Prostate gland (tissue), 2 donors: ENCODE measurements around the gene GXYLT1. TPM values are rescaled to one million over a fixed set of nuclear protein-coding genes. Genes with fewer than 3 reads are reported as not detected.

ENCODE experiments used
- DNase-seq: peaks from one replicate; pipeline ENCODE4 v3.0.0-alpha.2; 2019; ENCODE audit warnings: low spot score
- H3K27ac ChIP-seq, 2 donors: fragments of 200-600 bp; sonication (generic); 2 replicates each; pipeline ENCODE4 v1.5.1; 2017 to 2019
- H3K27me3 ChIP-seq: fragments of 200-600 bp; sonication (generic); replicated peaks from 2 replicates; pipeline ENCODE4 v1.5.1; 2019; ENCODE audit not compliant: insufficient read depth
- H3K36me3 ChIP-seq, 2 donors: fragments of 200-600 bp; sonication (generic); 1 replicate in 1 of 2; 2 replicates in 1 of 2; pipeline versions ENCODE4 v1.5.1 to v1.8.1; 2017 to 2019
- H3K4me1 ChIP-seq: fragments of 200-600 bp; sonication (generic); replicated peaks from 2 replicates; pipeline ENCODE4 v1.5.1; 2019
- H3K4me3 ChIP-seq, 2 donors: fragments of 200-600 bp; sonication (generic); 2 replicates each; pipeline ENCODE4 v1.5.1; 2017 to 2019
- H3K9me3 ChIP-seq: fragments of 200-600 bp; sonication (generic); 2 replicates; pipeline ENCODE4 v1.5.1; 2017
- CTCF ChIP-seq, 4 experiments: fragments of 200-600 bp in 2 of 4; fragments of 450-650 bp in 2 of 4; sonication (generic) in 2 of 4; IDR thresholded peaks; 1 replicate in 3 of 4; 2 replicates in 1 of 4; pipeline ENCODE4 v1.5.1; 2016 to 2019; ENCODE audit warnings: antibody characterized with exemption in 4 of 4, mild to moderate bottlenecking in 2 of 4, moderate library complexity in 2 of 4
- POLR2A ChIP-seq: fragments of 450-650 bp; IDR thresholded peaks from one replicate; pipeline ENCODE4 v1.6.1; 2016; ENCODE audit warnings: antibody characterized with exemption, mild to moderate bottlenecking
- POLR2AphosphoS5 ChIP-seq: sonication (generic); formaldehyde crosslinking; IDR thresholded peaks from one replicate; pipeline ENCODE4 v1.6.1; 2017; ENCODE audit warnings: antibody characterized with exemption
- WGBS: methylation state at CpG from one replicate; pipeline ENCODE4 v1.1.5; 2018; 5-methylcytosine and 5-hydroxymethylcytosine counted together
- intact Hi-C: fragments of 100-400 bp; cut with DNase I; formaldehyde crosslinking; loops from one replicate; pipeline ENCODE4 v1.14.2; 2022
- total RNA-seq, 2 donors: library from RNA; depleted of rRNA; stranded (reverse); fragments of >200 nt; gene quantifications; one replicate each; pipeline ENCODE4 v1.1.0, GENCODE V29; 2016

GXYLT1 gene
- total RNA-seq, 2 donors from 2014 or later, result 15.7 to 18.0 TPM

- Histone ChIP-seq H3K27me3 (no peaks in the 10 kb centered on the region), H3K36me3 (no peaks in the 10 kb centered on the region), H3K9me3 (no peaks in the 10 kb centered on the region), H3K27ac (no peak overlapping the region), H3K4me1 (no peaks in the 10 kb centered on the region), H3K4me3 (no peak overlapping the region)
- 100% methylated on average over 1 of the region's 1 CpG for WGBS
- TF ChIP-seq POLR2A (no peak), CTCF (IDR thresholded peaks at IDR 0.05) (no peak), POLR2AphosphoS5 (no peak)
- intact Hi-C loops, result no loop called here
- no peak for DNase-seq
Observed at GRCh38 chr12:42174978-42175377, 30.3 kb upstream of the GXYLT1 start.

GRCh38 chr12:42173961-42174521, 29.4 kb upstream of the GXYLT1 start:
- H3K27ac ChIP-seq, result no peak overlapping the region
- H3K9me3 ChIP-seq, result no peaks in the 10 kb centered on the region
- no peak for TF ChIP-seq POLR2A
- TF ChIP-seq POLR2AphosphoS5, result no peak
- no peak for TF ChIP-seq CTCF (IDR thresholded peaks at IDR 0.05)
- H3K4me1 ChIP-seq, result no peaks in the 10 kb centered on the region
- intact Hi-C loops, result no loop called here
- H3K36me3 ChIP-seq, result no peaks in the 10 kb centered on the region
- DNase-seq, result no peak
- no peak overlapping the region for H3K4me3 ChIP-seq
- no peaks in the 10 kb centered on the region for H3K27me3 ChIP-seq

GRCh38 chr12:42172441-42173210, 28.0 kb upstream of the GXYLT1 start:
- 96% methylated on average over 4 of the region's 4 CpGs for WGBS
- H3K4me1 ChIP-seq, result no peaks in the 10 kb centered on the region
- intact Hi-C loops, result no loop called here
- no peaks in the 10 kb centered on the region for H3K36me3 ChIP-seq
- H3K4me3 ChIP-seq, result no peak overlapping the region
- H3K27ac ChIP-seq, result no peak overlapping the region
- TF ChIP-seq POLR2AphosphoS5 (no peak), CTCF (IDR thresholded peaks at IDR 0.05) (no peak), POLR2A (no peak)
- H3K9me3 ChIP-seq, result no peaks in the 10 kb centered on the region
- DNase-seq, result no peak
- H3K27me3 ChIP-seq, result no peaks in the 10 kb centered on the region

- Histone ChIP-seq H3K36me3 (no peaks in the 10 kb centered on the region), H3K9me3 (no peaks in the 10 kb centered on the region), H3K4me3 (no peak overlapping the region), H3K4me1 (no peaks in the 10 kb centered on the region), H3K27ac (no peak overlapping the region), H3K27me3 (no peaks in the 10 kb centered on the region)
- no peak for DNase-seq
- intact Hi-C loops, result no loop called here
- WGBS, result 96% methylated on average over 6 of the region's 6 CpGs
- TF ChIP-seq POLR2AphosphoS5 (no peak), POLR2A (no peak), CTCF (IDR thresholded peaks at IDR 0.05) (no peak)
Observed at GRCh38 chr12:42167711-42168110, 23.0 kb upstream of the GXYLT1 start.

GRCh38 chr12:42166501-42166900, 21.8 kb upstream of the GXYLT1 start:
- no peaks in the 10 kb centered on the region for H3K27me3 ChIP-seq
- H3K36me3 ChIP-seq, result no peaks in the 10 kb centered on the region
- TF ChIP-seq CTCF (IDR thresholded peaks at IDR 0.05), result no peak
- no peak for TF ChIP-seq POLR2AphosphoS5
- TF ChIP-seq POLR2A, result no peak
- no peaks in the 10 kb centered on the region for H3K9me3 ChIP-seq
- no peak for DNase-seq
- H3K27ac ChIP-seq, result no peak overlapping the region
- H3K4me3 ChIP-seq, result no peak overlapping the region
- intact Hi-C loops, result no loop called here
- H3K4me1 ChIP-seq, result no peaks in the 10 kb centered on the region
